HEK293T (cell line): ENCODE data around the gene RAP2B.

ENCODE experiments used
- CTCF ChIA-PET: fragments of 350-600 bp; formaldehyde crosslinking; extraction: SDS; loops from one replicate; lab custom pipeline; 2021; ENCODE audit warnings: antibody characterized with exemption, inconsistent platforms; lab: Yijun Ruan, JAX
- POLR2A ChIA-PET: fragments of 350-600 bp; formaldehyde crosslinking; extraction: SDS; loops from one replicate; lab custom pipeline; 2020; ENCODE audit warnings: antibody characterized with exemption, inconsistent platforms; lab: Yijun Ruan, JAX
- DNase-seq: peaks from one replicate; pipeline ENCODE4 v3.0.0; 2012; ENCODE audit warnings: mixed read lengths; ENCODE audit errors: extremely low spot score
- ARNT ChIP-seq: fragments of 450-650 bp; IDR thresholded peaks from 2 replicates; pipeline ENCODE4 v1.6.1; 2017; ENCODE audit warnings: mild to moderate bottlenecking
- BHLHE40 ChIP-seq: fragments of 450-650 bp; IDR thresholded peaks from 2 replicates; pipeline ENCODE4 v1.6.1; 2016; ENCODE audit warnings: mild to moderate bottlenecking, moderate library complexity, borderline replicate concordance
- CTBP1 ChIP-seq: fragments of 450-650 bp; IDR thresholded peaks from 2 replicates; pipeline ENCODE4 v1.6.1; 2016; ENCODE audit warnings: borderline replicate concordance
- ELF4 ChIP-seq: fragments of 450-650 bp; IDR thresholded peaks from 2 replicates; pipeline ENCODE4 v1.6.1; 2017; ENCODE audit warnings: antibody characterized with exemption
- FOXA1 ChIP-seq: fragments of 450-650 bp; IDR thresholded peaks from 2 replicates; pipeline ENCODE4 v1.6.1; 2016; ENCODE audit warnings: mild to moderate bottlenecking
- FOXK2 ChIP-seq: fragments of 450-650 bp; IDR thresholded peaks from 2 replicates; pipeline ENCODE4 v1.6.1; 2016; ENCODE audit warnings: mild to moderate bottlenecking
- FOXM1 ChIP-seq: fragments of 450-650 bp; IDR thresholded peaks from 2 replicates; pipeline ENCODE4 v1.6.1; 2017; ENCODE audit warnings: mild to moderate bottlenecking, borderline replicate concordance
- HDGF ChIP-seq: fragments of 450-650 bp; IDR thresholded peaks from 2 replicates; pipeline ENCODE4 v1.6.1; 2017; ENCODE audit warnings: antibody characterized with exemption, borderline replicate concordance
- L3MBTL2 ChIP-seq: fragments of 450-650 bp; conservative IDR thresholded peaks from 2 replicates; pipeline ENCODE4 v1.6.1; 2016; ENCODE audit warnings: mild to moderate bottlenecking
- LEF1 ChIP-seq: fragments of 450-650 bp; IDR thresholded peaks from 2 replicates; pipeline ENCODE4 v1.6.1; 2017; ENCODE audit warnings: mild to moderate bottlenecking, borderline replicate concordance
- NFRKB ChIP-seq: fragments of 450-650 bp; IDR thresholded peaks from 2 replicates; pipeline ENCODE4 v1.6.1; 2016; ENCODE audit warnings: mild to moderate bottlenecking, moderate library complexity
- SP1 ChIP-seq: fragments of 450-650 bp; IDR thresholded peaks from 2 replicates; pipeline ENCODE4 v1.6.1; 2017
- SUZ12 ChIP-seq: fragments of 450-650 bp; IDR thresholded peaks from 2 replicates; pipeline ENCODE4 v1.6.1; 2016; ENCODE audit warnings: mild to moderate bottlenecking
- TARDBP ChIP-seq: fragments of 450-650 bp; IDR thresholded peaks from 2 replicates; pipeline ENCODE4 v1.6.1; 2016
- ZNF384 ChIP-seq: fragments of 450-650 bp; IDR thresholded peaks from 2 replicates; pipeline ENCODE4 v1.6.1; 2016
- TF ChIP-seq, protein P1 (sequence below): fragments of 450-650 bp; IDR thresholded peaks from 2 replicates; pipeline ENCODE4 v1.6.1; 2016

RAP2B gene

GRCh38 chr3:153130312-153130977 is 31.6 kb upstream of the RAP2B start:
- POLR2A ChIA-PET, result interaction anchor here (0.7 kb wide), 1 partner anchor 31 kb away, joined by 3 read pairs; no protein-coding TSS in a partner anchor
- CTCF ChIA-PET, result no interaction called here

GRCh38 chr3:153137626-153138025 is 24.4 kb upstream of the RAP2B start:
- ChIA-PET CTCF (no interaction called here), POLR2A (no interaction called here)
- no peak for DNase-seq
- TF ChIP-seq ELF4 (no peak), SP1 (no peak), FOXK2 (no peak), FOXM1 (no peak), ARNT (no peak), TARDBP (no peak)

More at GRCh38 chr3:153130312-153130977, 31.6 kb upstream of the RAP2B start:
- DNase-seq, result no peak
- no peak for TF ChIP-seq FOXA1
- TF ChIP-seq ZNF384, result no peak
- no peak for TF ChIP-seq ELF4
- TF ChIP-seq FOXM1, result no peak
- TF ChIP-seq, protein P1, sequence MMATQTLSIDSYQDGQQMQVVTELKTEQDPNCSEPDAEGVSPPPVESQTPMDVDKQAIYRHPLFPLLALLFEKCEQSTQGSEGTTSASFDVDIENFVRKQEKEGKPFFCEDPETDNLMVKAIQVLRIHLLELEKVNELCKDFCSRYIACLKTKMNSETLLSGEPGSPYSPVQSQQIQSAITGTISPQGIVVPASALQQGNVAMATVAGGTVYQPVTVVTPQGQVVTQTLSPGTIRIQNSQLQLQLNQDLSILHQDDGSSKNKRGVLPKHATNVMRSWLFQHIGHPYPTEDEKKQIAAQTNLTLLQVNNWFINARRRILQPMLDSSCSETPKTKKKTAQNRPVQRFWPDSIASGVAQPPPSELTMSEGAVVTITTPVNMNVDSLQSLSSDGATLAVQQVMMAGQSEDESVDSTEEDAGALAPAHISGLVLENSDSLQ, result 0 out of 2 replicates have a peak, but pooled peaks have one; percentile 7

DNA sequence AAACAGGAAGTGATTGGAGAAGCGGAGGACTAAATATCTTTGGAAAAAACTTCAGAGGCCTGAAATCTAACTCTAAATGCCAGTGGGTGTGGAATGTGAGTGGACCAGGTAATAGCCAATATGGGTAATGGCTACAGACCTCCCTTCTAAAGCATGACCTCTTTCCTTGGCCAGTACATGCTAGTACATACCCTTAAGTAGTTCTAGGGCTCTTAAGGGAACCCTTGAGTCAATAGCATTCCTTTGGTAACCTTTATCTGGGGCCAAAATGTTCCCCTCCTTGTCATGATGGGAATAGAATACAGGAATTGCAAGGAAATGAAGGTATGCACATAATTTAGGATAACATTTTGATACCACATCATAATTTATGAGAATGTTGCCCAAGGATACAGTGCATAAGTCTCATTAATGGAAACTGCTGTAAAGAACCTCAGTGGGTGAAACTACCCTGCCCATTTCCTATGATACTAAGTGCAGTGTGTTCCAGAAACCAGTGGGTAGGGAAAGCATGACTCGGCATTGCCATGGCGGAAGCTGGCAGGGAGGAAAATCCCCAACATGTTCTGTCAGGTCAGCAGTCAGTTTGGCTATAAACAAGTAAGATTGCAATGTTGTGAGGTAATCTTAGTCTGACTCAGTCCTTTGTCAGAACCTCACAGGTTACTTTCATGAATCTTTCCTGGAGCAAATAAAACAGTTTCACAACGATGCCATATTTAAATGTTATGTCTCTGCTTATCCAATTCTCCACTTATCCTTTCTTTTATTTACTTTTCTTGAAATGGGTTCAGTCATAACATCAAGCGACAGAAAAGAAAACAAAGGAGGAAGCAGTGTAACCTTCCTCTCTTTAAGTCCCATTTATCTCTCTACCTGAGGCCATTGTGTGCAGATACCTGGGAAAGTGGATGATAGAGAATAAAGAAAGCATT is 23.5 kb upstream of the RAP2B start:
- CTCF ChIA-PET, result no interaction called here
- POLR2A ChIA-PET, result no interaction called here
- DNase-seq, result no peak
- TF ChIP-seq ZNF384 (no peak), SUZ12 (no peak), SP1 (no peak), LEF1 (no peak), ARNT (no peak), HDGF (no peak), FOXK2 (no peak), ELF4 (no peak)
- TF ChIP-seq, protein P1, result no peak

DNA sequence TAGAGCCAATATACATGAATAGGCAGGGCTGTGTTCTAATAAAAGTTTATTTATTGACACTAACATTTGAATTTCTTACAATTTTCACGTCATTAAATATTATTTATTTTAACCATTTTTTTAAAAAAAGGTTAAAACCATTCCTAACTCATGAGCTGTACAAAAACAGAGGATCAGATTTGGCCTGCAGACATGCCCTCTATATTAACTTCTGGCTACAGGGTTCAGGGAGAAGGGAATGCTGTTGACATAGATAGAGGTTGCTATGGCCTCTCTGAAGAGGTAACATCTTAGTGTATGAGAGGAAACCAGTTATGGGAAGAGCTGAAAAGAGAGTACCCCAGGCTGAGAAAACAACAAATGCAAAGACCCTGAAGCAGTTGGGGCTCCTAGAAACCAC is 19.1 kb upstream of the RAP2B start:
- TF ChIP-seq ARNT, result no peak
- no peak for TF ChIP-seq HDGF
- TF ChIP-seq SUZ12, result no peak
- no peak for TF ChIP-seq SP1
- TF ChIP-seq NFRKB, result no peak
- no peak for TF ChIP-seq FOXK2
- no peak for TF ChIP-seq BHLHE40
- no peak for TF ChIP-seq FOXM1
- no peak for TF ChIP-seq FOXA1
- no peak for TF ChIP-seq ZNF384
- no peak for TF ChIP-seq CTBP1
- no peak for TF ChIP-seq LEF1
- TF ChIP-seq ELF4, result no peak
- TF ChIP-seq, protein P1, result no peak
- TF ChIP-seq TARDBP, result no peak
- POLR2A ChIA-PET, result interaction anchor here (1.2 kb wide), 1 partner anchor 18 kb away, joined by 3 read pairs; no protein-coding TSS in a partner anchor
- DNase-seq, result no peak
- CTCF ChIA-PET, result no interaction called here

DNA sequence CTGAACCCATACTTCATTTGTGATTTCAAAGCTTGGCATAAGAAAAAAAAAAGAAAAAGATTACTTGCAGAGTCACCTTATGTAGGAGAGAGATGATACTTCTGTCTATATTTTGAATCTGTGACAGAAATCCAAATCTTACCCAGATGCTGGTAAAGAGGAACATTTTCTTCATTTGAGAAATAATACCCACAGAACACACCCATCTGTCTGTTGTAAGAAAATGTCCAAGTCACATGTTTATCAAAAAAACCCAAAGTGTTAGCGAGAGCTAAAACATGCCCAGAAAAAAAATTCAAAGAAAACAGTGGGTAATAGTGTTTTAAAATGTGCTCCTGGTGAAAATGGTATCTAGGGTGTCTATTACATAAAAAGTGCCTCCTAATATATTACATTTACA is 18.0 kb upstream of the RAP2B start:
- CTCF ChIA-PET, result no interaction called here
- POLR2A ChIA-PET, result no interaction called here
- no peak for DNase-seq
- no peak for TF ChIP-seq FOXM1
- no peak for TF ChIP-seq ARNT
- TF ChIP-seq SUZ12, result no peak
- TF ChIP-seq BHLHE40, result no peak
- no peak for TF ChIP-seq TARDBP
- TF ChIP-seq HDGF, result no peak
- TF ChIP-seq ZNF384, result no peak
- no peak for TF ChIP-seq L3MBTL2
- TF ChIP-seq SP1, result no peak
- TF ChIP-seq NFRKB, result no peak
- TF ChIP-seq LEF1, result no peak
- TF ChIP-seq FOXA1, result no peak
- TF ChIP-seq, protein P1, result no peak
- no peak for TF ChIP-seq CTBP1
- no peak for TF ChIP-seq FOXK2
